IMR-90 (cell line): ENCODE results near the gene EMX2. TPM values are rescaled to one million over a fixed set of nuclear protein-coding genes. Genes with fewer than 3 reads are reported as not detected.

Experiments
- ATAC-seq: fragments of 200-7000 bp; cut with Tn5 transposase; 2 replicates; pipeline ENCODE4 v1.9.1; 2020; ENCODE audit warnings: low read depth, mild to moderate bottlenecking, moderate library complexity
- BruUV-seq: library from RNA; stranded (reverse); fragments of 400-500 nt; replicated peaks from 2 replicates; lab custom pipeline; 2021; lab: Mats Ljungman, UMichigan
- CTCF ChIA-PET: fragments of 300-600 bp; formaldehyde crosslinking; extraction: SDS; loops from one replicate; lab custom pipeline; 2021; ENCODE audit warnings: antibody characterized with exemption; lab: Yijun Ruan, JAX
- POLR2A ChIA-PET: fragments of 300-600 bp; sonication (Branson Sonifier 250); formaldehyde crosslinking; loops from one replicate; lab custom pipeline; 2022; ENCODE audit warnings: antibody characterized with exemption; ENCODE audit not compliant: unreplicated experiment; lab: Charles Lee
- DNase-seq: peaks from one replicate; pipeline ENCODE4 v3.0.0; 2013
- H2AFZ ChIP-seq: replicated peaks from 2 replicates; pipeline ENCODE3; 2013; ENCODE audit warnings: low read length, mild to moderate bottlenecking; ENCODE audit not compliant: poor library complexity
- H2AK5ac ChIP-seq: 2 replicates; pipeline ENCODE4 v1.6.1; 2013; ENCODE audit warnings: low read depth, low read length, inconsistent platforms
- H2AK9ac ChIP-seq: replicated peaks from 2 replicates; pipeline ENCODE3; 2013; ENCODE audit warnings: mild to moderate bottlenecking, low read depth, low read length, moderate library complexity; ENCODE audit not compliant: poor library complexity
- H2BK120ac ChIP-seq: 2 replicates; pipeline ENCODE4 v1.6.1; 2013; ENCODE audit warnings: low read depth, low read length, inconsistent platforms
- H2BK15ac ChIP-seq: 3 replicates; pipeline ENCODE4 v1.6.1; 2013; ENCODE audit warnings: low read depth, low read length, inconsistent platforms
- H2BK20ac ChIP-seq: 2 replicates; pipeline ENCODE4 v1.6.1; 2013; ENCODE audit warnings: low read depth, mild to moderate bottlenecking, inconsistent platforms, low read length, moderate library complexity
- H2BK5ac ChIP-seq: 2 replicates; pipeline ENCODE4 v1.6.1; 2013; ENCODE audit warnings: mild to moderate bottlenecking, low read depth, low read length, inconsistent platforms; ENCODE audit not compliant: poor library complexity, severe bottlenecking
- H3K14ac ChIP-seq: replicated peaks from 2 replicates; pipeline ENCODE4 v1.6.1; 2013; ENCODE audit warnings: low read depth, low read length, inconsistent platforms
- H3K18ac ChIP-seq: 2 replicates; pipeline ENCODE4 v1.6.1; 2013; ENCODE audit warnings: low read depth, low read length, control low read depth
- H3K23ac ChIP-seq: 2 replicates; pipeline ENCODE4 v1.6.1; 2013; ENCODE audit warnings: low read depth, low read length, inconsistent platforms
- H3K27ac ChIP-seq: 2 replicates; pipeline ENCODE4 v1.5.1; 2013; ENCODE audit warnings: mild to moderate bottlenecking, control low read depth, low read length; ENCODE audit not compliant: insufficient read depth
- H3K27me3 ChIP-seq: 2 replicates; pipeline ENCODE4 v1.6.1; 2013; ENCODE audit warnings: low read length; ENCODE audit not compliant: control insufficient read depth, insufficient read depth
- H3K36me3 ChIP-seq: 2 replicates; pipeline ENCODE4 v1.6.1; 2013; ENCODE audit warnings: low read length, mixed read lengths; ENCODE audit not compliant: control insufficient read depth, insufficient read depth
- H3K4ac ChIP-seq: 2 replicates; pipeline ENCODE4 v1.6.1; 2013; ENCODE audit warnings: low read depth, low read length, inconsistent platforms
- H3K4me1 ChIP-seq: 2 replicates; pipeline ENCODE4 v1.6.1; 2013; ENCODE audit warnings: low read length, mixed read lengths; ENCODE audit not compliant: control insufficient read depth, insufficient read depth
- H3K4me2 ChIP-seq: 2 replicates; pipeline ENCODE4 v1.6.1; 2013; ENCODE audit warnings: low read depth, mild to moderate bottlenecking, control low read depth, low read length, moderate library complexity
- H3K4me3 ChIP-seq: 2 replicates; pipeline ENCODE4 v1.5.1; 2013; ENCODE audit warnings: low read depth, mild to moderate bottlenecking, control low read depth, low read length, moderate library complexity; ENCODE audit not compliant: insufficient read depth
- H3K56ac ChIP-seq: 2 replicates; pipeline ENCODE4 v1.6.1; 2013; ENCODE audit warnings: low read length, inconsistent platforms; ENCODE audit not compliant: insufficient read depth; ENCODE audit errors: extremely low read depth
- H3K79me1 ChIP-seq, 2 experiments: 2 replicates each; pipeline ENCODE4 v1.6.1; 2013; ENCODE audit warnings: low read length in 2 of 2, inconsistent platforms in 1 of 2, low read depth in 1 of 2
- H3K9ac ChIP-seq: 2 replicates; pipeline ENCODE4 v1.6.1; 2013; ENCODE audit warnings: low read depth, low read length, control low read depth
- H3K9me1 ChIP-seq: 2 replicates; pipeline ENCODE4 v1.6.1; 2013; ENCODE audit warnings: low read length, inconsistent platforms; ENCODE audit not compliant: insufficient read depth
- H3K9me3 ChIP-seq: 2 replicates; pipeline ENCODE4 v1.6.1; 2013; ENCODE audit warnings: low read length; ENCODE audit not compliant: control insufficient read depth, insufficient read depth
- H4K20me1 ChIP-seq: 2 replicates; pipeline ENCODE4 v1.6.1; 2013; ENCODE audit warnings: low read length, inconsistent platforms; ENCODE audit not compliant: insufficient read depth
- H4K5ac ChIP-seq: 2 replicates; pipeline ENCODE4 v1.6.1; 2013; ENCODE audit warnings: mild to moderate bottlenecking, low read depth, low read length, control low read depth
- H4K8ac ChIP-seq, 2 experiments: 2 replicates each; pipeline ENCODE4 v1.6.1; 2013; ENCODE audit warnings: low read depth in 2 of 2, low read length in 2 of 2, control low read depth in 1 of 2, inconsistent platforms in 1 of 2
- H4K91ac ChIP-seq: 2 replicates; pipeline ENCODE4 v1.6.1; 2013; ENCODE audit warnings: low read depth, low read length, inconsistent platforms; ENCODE audit not compliant: insufficient read depth
- CHD1 ChIP-seq: IDR thresholded peaks from 2 replicates; pipeline ENCODE4 v1.6.1; 2012; ENCODE audit warnings: low read depth, low read length, improper control_type of control experiment
- MAZ ChIP-seq: IDR thresholded peaks from 2 replicates; pipeline ENCODE4 v1.6.1; 2012; ENCODE audit warnings: low read depth, mild to moderate bottlenecking, low read length, improper control_type of control experiment, moderate library complexity, borderline replicate concordance
- NFE2L2 ChIP-seq: fragments of 150-350 bp; IDR thresholded peaks from 2 replicates; pipeline ENCODE4 v1.6.1; 2016; ENCODE audit warnings: low read depth, mild to moderate bottlenecking, low read length
- POLR2A ChIP-seq: IDR thresholded peaks from 2 replicates; pipeline ENCODE4 v1.6.1; 2012; ENCODE audit warnings: mild to moderate bottlenecking, low read depth, low read length
- WGBS, 2 experiments: methylation state at CpG; one replicate each; pipeline versions ENCODE4 v1.1.5 to v1.1.7; 2013; ENCODE audit warnings: missing lambda C conversion rate in 2 of 2; ENCODE audit not compliant: insufficient read length in 1 of 2; ENCODE audit errors: extremely low coverage in 2 of 2; 5-methylcytosine and 5-hydroxymethylcytosine counted together
- dilution Hi-C: fragments of 300-500 bp; cut with HindIII; formaldehyde crosslinking; loops from one replicate; pipeline ENCODE4 v1.14.3; 2018; ENCODE audit warnings: low sequenced_read_pairs; ENCODE audit not compliant: unreplicated experiment
- in situ Hi-C: fragments of 300-500 bp; cut with MboI; formaldehyde crosslinking; loops from 3 replicates; pipeline ENCODE4 v1.14.3; 2019; ENCODE audit warnings: low sequenced_read_pairs, inconsistent platforms, mixed read lengths
- intact Hi-C: fragments of 100-400 bp; cut with micrococcal nuclease; formaldehyde crosslinking; loops from 2 replicates; pipeline ENCODE4 v1.10.0; 2022
- polyA plus RNA-seq, 3 experiments: library from polyadenylated mRNA; depleted of rRNA; stranded (reverse); fragments of >200 nt; gene quantifications; 2 replicates each; pipeline ENCODE4 v1.2.3, GENCODE V29; 2012; ENCODE audit warnings: low replicate concordance in 1 of 3
- total RNA-seq: library from RNA; depleted of rRNA; stranded (reverse); fragments of >200 nt; gene quantifications from 2 replicates; pipeline ENCODE4 v1.2.3, GENCODE V29; 2012
- TF ChIP-seq, protein P1 (sequence below): fragments of 150-350 bp; IDR thresholded peaks from 2 replicates; pipeline ENCODE4 v1.6.1; 2017; ENCODE audit warnings: mild to moderate bottlenecking, antibody characterized with exemption, low read length, low read depth
- TF ChIP-seq, protein P2 (sequence below): conservative IDR thresholded peaks from 2 replicates; pipeline ENCODE4 v1.5.1; 2012; ENCODE audit warnings: mild to moderate bottlenecking, low read depth, low read length, improper control_type of control experiment
- TF ChIP-seq, protein P3 (sequence below): fragments of 150-350 bp; IDR thresholded peaks from 2 replicates; pipeline ENCODE4 v1.6.1; 2016; ENCODE audit warnings: low read depth, mild to moderate bottlenecking, low read length, moderate library complexity, borderline replicate concordance

EMX2 gene
- total and polyA plus RNA-seq, 2 of the 4 experiments (the other 2 are of a cell fraction) = not detected

DNA sequence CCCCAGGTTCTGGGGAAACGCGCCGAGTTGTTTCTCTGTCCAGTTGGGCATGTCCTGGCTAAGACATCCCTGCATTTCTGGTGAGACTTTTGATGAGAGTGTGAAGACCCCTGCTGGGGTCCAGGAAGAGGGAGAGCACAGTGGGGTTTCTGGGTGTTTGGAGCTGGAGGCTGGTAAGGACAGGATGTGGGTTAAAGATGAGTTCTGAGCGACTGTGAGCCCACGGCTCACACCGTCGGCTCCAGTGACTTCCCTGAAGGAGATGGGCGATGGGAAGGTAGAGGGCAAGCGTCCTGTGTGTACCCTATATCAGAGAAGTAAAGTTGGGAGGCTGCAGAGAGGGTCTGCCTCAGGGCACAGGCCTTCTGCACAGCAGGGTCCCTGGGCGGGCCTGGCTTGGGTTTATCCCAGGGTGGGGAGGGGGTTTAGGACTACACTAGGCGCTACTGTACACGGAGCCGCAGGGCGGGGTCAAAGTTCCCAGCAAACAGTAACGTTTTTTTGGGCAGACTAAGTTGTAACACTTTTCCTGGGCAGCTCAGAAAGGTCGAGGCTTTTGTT is 3.6 kb downstream of the EMX2 start:
- Histone ChIP-seq H3K79me1 (no peaks in the 10 kb centered on the region), H3K14ac (no peak overlapping the region), H3K4ac (no peak overlapping the region), H3K27me3 (peaks cover 87% of the 10 kb centered on the region), H3K27ac (no peak overlapping the region), H3K4me3 (no peak overlapping the region), H2BK5ac (no peak overlapping the region), H2BK15ac (no peak overlapping the region), H3K4me2 (no peak overlapping the region), H3K23ac (no peak overlapping the region), H3K4me1 (peaks cover 2% of the 10 kb centered on the region; the same call in 1 of the 2 replicates), H2BK120ac (no peak overlapping the region), H3K9me1 (no peaks in the 10 kb centered on the region), H4K20me1 (no peaks in the 10 kb centered on the region), H4K91ac (no peak overlapping the region), H3K56ac (no peak overlapping the region), H4K8ac (no peak overlapping the region), H2AK9ac (no peak overlapping the region), H3K9ac (no peak overlapping the region), H2BK20ac (no peak overlapping the region), H2AFZ (peak overlapping the region; percentile 23), H3K9me3 (peaks cover 5% of the 10 kb centered on the region; the same call in 1 of the 2 replicates), H3K36me3 (no peaks in the 10 kb centered on the region), H4K5ac (no peak overlapping the region), H2AK5ac (no peak overlapping the region), H3K18ac (no peak overlapping the region)
- DNase-seq (no peak), ATAC-seq (no peak)
- no TSS peak for BruUV-seq
- dilution Hi-C loops = no loop called here
- no peak for TF ChIP-seq CHD1
- no peak for TF ChIP-seq MAZ
- TF ChIP-seq POLR2A = no peak
- TF ChIP-seq, protein P1, sequence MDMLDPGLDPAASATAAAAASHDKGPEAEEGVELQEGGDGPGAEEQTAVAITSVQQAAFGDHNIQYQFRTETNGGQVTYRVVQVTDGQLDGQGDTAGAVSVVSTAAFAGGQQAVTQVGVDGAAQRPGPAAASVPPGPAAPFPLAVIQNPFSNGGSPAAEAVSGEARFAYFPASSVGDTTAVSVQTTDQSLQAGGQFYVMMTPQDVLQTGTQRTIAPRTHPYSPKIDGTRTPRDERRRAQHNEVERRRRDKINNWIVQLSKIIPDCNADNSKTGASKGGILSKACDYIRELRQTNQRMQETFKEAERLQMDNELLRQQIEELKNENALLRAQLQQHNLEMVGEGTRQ = no peak
- TF ChIP-seq, protein P2, sequence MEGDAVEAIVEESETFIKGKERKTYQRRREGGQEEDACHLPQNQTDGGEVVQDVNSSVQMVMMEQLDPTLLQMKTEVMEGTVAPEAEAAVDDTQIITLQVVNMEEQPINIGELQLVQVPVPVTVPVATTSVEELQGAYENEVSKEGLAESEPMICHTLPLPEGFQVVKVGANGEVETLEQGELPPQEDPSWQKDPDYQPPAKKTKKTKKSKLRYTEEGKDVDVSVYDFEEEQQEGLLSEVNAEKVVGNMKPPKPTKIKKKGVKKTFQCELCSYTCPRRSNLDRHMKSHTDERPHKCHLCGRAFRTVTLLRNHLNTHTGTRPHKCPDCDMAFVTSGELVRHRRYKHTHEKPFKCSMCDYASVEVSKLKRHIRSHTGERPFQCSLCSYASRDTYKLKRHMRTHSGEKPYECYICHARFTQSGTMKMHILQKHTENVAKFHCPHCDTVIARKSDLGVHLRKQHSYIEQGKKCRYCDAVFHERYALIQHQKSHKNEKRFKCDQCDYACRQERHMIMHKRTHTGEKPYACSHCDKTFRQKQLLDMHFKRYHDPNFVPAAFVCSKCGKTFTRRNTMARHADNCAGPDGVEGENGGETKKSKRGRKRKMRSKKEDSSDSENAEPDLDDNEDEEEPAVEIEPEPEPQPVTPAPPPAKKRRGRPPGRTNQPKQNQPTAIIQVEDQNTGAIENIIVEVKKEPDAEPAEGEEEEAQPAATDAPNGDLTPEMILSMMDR = no peak
- TF ChIP-seq NFE2L2 = no peak
- TF ChIP-seq, protein P3, sequence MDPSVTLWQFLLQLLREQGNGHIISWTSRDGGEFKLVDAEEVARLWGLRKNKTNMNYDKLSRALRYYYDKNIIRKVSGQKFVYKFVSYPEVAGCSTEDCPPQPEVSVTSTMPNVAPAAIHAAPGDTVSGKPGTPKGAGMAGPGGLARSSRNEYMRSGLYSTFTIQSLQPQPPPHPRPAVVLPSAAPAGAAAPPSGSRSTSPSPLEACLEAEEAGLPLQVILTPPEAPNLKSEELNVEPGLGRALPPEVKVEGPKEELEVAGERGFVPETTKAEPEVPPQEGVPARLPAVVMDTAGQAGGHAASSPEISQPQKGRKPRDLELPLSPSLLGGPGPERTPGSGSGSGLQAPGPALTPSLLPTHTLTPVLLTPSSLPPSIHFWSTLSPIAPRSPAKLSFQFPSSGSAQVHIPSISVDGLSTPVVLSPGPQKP = no peak
- CTCF ChIA-PET = no interaction called here
- in situ Hi-C loops = no loop called here
- POLR2A ChIA-PET = no interaction called here
- WGBS, 2 experiments = 6% methylated on average over 9 of the region's 16 CpGs; no CpG with 5 or more reads in 1 of the 2 experiments
- intact Hi-C loops = no loop called here
